Activated T-helper 1 cell treated with anti-CD3 and anti-CD28 coated beads, Interleukin-12 subunit alpha, Interleukin-12 subunit beta, Interleukin-2, Interleukin-4 antibody, amounts not matched to agents 30 ng/mL and 10 ng/mL and 1 ng/mL, durations not matched to agents 14 hours and 24 hours and 36 hours (primary cell): ENCODE data around the gene FUT7. TPM values are rescaled to one million over a fixed set of nuclear protein-coding genes. Genes with fewer than 3 reads are reported as not detected.
"Not testable (repeated sequence)": the region's sequence is repeated elsewhere in the genome, so short reads cannot be mapped to it uniquely, and the experiment has no call there.

Experiments used
- DNase-seq: peaks from one replicate; pipeline ENCODE4 v3.0.0; 2021; ENCODE audit warnings: low spot score
- H3K27ac Mint-ChIP-seq: one replicate; pipeline ENCODE4 v1.8.0; 2021; ENCODE audit warnings: mild to moderate bottlenecking, mixed read lengths
- H3K27me3 Mint-ChIP-seq: one replicate; pipeline ENCODE4 v1.8.0; 2022; ENCODE audit warnings: mild to moderate bottlenecking, moderate library complexity, mixed read lengths; ENCODE audit not compliant: insufficient read depth
- H3K36me3 Mint-ChIP-seq: one replicate; pipeline ENCODE4 v1.8.0; 2021; ENCODE audit warnings: low read depth, mixed read lengths
- H3K4me1 Mint-ChIP-seq: one replicate; pipeline ENCODE4 v1.8.0; 2021; ENCODE audit warnings: low read depth, mixed read lengths
- H3K4me3 Mint-ChIP-seq: one replicate; pipeline ENCODE4 v1.8.0; 2021; ENCODE audit warnings: mild to moderate bottlenecking, moderate library complexity, mixed read lengths
- H3K9me3 Mint-ChIP-seq: one replicate; pipeline ENCODE4 v1.8.0; 2021; ENCODE audit warnings: mixed read lengths
- intact Hi-C: fragments of 100-400 bp; cut with micrococcal nuclease; formaldehyde crosslinking; loops from one replicate; pipeline ENCODE4 v1.15.1; 2024
- total RNA-seq: library from RNA; stranded (reverse); gene quantifications from 2 replicates; pipeline ENCODE4 v1.2.3, GENCODE V29; 2022

Gene FUT7
- total RNA-seq, 1 donor from 2014 or later: 0.16 TPM

DNA sequence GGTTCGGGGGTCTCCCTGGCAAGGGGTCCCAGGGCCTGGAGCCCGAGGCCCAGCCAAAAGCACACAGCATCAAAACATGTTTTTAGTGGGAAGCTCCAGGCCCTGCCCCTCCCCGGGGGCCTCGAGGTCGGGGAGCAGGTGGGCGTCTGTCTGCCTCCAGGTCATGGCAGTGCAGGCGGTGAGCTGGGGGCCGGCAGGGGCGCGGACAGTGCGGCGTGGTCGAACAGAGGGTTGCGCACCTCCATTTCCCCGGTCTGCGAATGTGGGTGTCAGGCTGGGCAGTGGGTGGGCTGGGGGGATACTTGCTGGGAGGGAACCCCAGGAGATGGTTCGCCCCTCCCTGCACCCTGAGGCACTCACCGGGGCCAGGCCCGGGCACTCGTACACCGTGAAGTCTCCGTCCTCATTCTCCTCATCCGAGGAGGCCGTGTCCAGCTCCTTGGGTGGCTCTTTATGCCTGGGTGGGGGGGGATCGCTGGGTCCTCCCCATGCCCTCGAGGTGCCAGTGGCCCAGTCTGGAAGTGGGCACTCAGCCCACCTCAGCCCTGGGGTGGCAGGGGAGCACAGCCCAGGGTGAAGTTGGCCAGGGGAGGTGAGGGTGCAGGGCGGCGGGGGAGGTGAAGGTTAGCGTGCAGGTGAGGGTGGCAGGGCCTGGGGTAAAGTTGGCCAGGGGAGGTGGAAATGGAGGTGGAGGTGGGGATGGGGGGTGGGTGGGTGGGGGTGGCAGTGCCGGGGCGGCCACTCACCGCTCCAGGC is 7.9 kb upstream of the FUT7 start:
- Mint-ChIP-seq H3K4me3 (no peak overlapping the region), H3K4me1 (peaks cover 8% of the 10 kb centered on the region), H3K27ac (no peak overlapping the region), H3K27me3 (peaks cover 1% of the 10 kb centered on the region), H3K9me3 (no peaks in the 10 kb centered on the region), H3K36me3 (peaks cover 2% of the 10 kb centered on the region)
- intact Hi-C loops: no loop called here
- DNase-seq: no peak

DNA sequence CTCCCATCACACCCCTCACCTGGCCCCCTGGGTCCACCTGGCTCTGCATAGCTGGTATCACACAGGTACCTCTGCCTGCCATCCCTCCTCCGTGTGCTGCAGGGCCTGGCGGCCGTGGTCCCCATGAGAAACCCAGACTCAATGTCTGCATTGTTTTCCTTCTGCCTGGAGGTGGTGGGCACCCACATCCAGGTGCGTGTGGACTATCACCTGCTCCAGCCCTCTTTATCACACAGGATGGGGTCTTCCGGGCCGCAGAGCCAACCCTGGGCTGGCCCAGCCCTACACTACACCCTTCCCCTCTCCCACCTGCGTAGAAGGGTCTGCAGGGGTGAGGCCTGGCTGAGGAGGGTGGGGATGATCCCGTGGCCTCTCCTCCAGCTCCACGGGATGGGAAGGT is 7.0 kb upstream of the FUT7 start:
- Mint-ChIP-seq H3K4me3 (no peak overlapping the region), H3K27me3 (peaks cover 1% of the 10 kb centered on the region), H3K4me1 (peaks cover 12% of the 10 kb centered on the region), H3K27ac (no peak overlapping the region), H3K36me3 (peaks cover 2% of the 10 kb centered on the region), H3K9me3 (no peaks in the 10 kb centered on the region)
- intact Hi-C loops: no loop called here
- no peak for DNase-seq

DNA sequence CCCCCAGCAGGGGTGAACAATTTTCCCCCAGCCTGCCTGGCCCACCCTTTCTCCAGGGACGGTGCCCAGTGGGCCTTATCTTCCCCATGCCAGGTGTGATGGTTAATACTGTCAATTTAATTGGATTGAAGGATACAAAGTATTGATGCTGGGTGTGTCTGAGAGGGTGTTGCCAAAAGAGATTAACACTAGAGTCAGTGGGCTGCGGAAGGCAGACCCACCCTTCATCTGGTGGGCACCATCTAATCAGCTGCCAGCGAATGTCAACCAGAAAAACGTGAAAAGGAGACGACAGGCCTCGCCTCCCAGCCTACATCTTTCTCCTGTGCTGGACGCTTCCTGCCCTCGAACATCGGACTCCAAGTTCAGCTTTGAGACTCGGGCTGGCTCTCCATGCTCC is 5.6 kb upstream of the FUT7 start:
- intact Hi-C loops: no loop called here

DNA sequence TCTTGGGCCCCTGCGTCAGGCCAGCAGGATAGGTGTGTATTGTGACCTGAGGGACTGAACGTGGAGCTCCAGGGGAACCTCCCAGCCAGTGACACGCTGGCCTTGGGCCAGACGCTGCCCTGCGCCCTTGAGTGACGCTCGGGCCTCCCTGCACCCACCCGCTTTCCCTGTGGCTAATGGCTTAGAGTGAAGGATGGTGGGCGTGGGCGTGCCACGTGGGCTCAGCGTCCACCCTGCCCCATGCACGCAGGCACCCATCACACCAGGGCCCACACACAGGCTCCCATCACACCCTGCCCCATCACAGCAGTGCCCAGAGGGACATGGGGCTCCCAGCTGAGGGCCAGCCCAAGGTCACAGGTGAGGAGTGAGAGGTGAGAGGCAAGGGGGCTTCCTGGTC is 5.1 kb upstream of the FUT7 start:
- H3K27ac Mint-ChIP-seq: no peak overlapping the region

More for the DNA sequence above, 5.6 kb upstream of the FUT7 start:
- Mint-ChIP-seq H3K36me3 (peaks cover 2% of the 10 kb centered on the region), H3K4me3 (no peak overlapping the region), H3K9me3 (no peaks in the 10 kb centered on the region), H3K27ac (no peak overlapping the region), H3K4me1 (peaks cover 23% of the 10 kb centered on the region), H3K27me3 (no peaks in the 10 kb centered on the region)
- no peak for DNase-seq

DNA sequence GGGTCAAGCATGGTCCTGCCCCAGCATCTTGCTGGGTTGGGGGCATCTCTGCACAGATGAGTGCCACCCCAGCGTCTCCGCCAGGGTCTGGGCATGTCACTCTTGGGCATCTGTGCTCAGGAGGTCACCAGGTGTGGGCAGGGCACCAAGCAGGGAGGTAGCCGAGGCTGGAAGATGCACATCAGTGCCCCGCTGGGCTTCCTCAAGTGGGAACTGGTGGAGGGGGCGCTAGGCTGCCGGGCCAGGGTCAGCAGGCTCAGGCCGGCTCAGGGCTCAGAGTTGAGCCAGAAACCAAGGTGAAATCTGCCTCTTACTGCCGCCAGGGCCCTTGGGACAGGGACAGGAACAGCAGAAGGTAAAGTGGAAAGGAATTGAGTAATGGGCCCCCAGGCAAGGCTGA is 4.0 kb upstream of the FUT7 start:
- no peak overlapping the region for H3K4me3 Mint-ChIP-seq
- H3K36me3 Mint-ChIP-seq: peaks cover 2% of the 10 kb centered on the region
- no peak for DNase-seq
- no peak overlapping the region for H3K27ac Mint-ChIP-seq
- intact Hi-C loops: loop anchor here (1.0 to 2.0 kb wide), 6 partner anchors 32 to 249 kb away; partner anchors contain the start of genes AJM1, EDF1 and PAXX
- no peaks in the 10 kb centered on the region for H3K9me3 Mint-ChIP-seq
- peaks cover 23% of the 10 kb centered on the region for H3K4me1 Mint-ChIP-seq
- H3K27me3 Mint-ChIP-seq: no peaks in the 10 kb centered on the region

More for the DNA sequence above, 5.1 kb upstream of the FUT7 start:
- Mint-ChIP-seq H3K9me3 (no peaks in the 10 kb centered on the region), H3K4me3 (no peak overlapping the region), H3K36me3 (peaks cover 2% of the 10 kb centered on the region), H3K4me1 (peaks cover 23% of the 10 kb centered on the region), H3K27me3 (no peaks in the 10 kb centered on the region)
- DNase-seq: no peak
- intact Hi-C loops: no loop called here

DNA sequence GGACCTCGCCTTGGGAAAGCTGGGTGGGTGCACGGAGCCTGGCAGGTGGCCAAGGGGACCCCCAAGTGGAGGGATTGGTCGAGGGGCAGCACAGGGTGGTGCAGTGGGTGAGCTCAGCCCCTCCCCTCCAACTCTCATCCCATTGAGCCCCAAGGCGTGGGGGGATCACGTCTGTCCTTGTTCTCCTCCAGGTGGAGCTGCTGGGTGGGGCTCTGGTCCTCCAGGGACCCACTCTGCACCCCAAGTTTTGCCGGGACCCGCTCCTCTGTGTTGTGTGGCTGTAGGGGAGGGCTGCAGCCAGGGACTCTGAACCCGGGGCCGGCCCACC is 3.6 kb upstream of the FUT7 start:
- no peaks in the 10 kb centered on the region for H3K9me3 Mint-ChIP-seq
- intact Hi-C loops: loop anchor here (1.0 to 2.0 kb wide), 6 partner anchors 31 to 248 kb away; partner anchors contain the start of genes AJM1, EDF1 and PAXX
- peaks cover 27% of the 10 kb centered on the region for H3K4me1 Mint-ChIP-seq
- no peaks in the 10 kb centered on the region for H3K27me3 Mint-ChIP-seq
- H3K4me3 Mint-ChIP-seq: no peak overlapping the region
- DNase-seq: no peak
- peak overlapping the region; percentile 87 for H3K27ac Mint-ChIP-seq
- H3K36me3 Mint-ChIP-seq: peaks cover 2% of the 10 kb centered on the region

DNA sequence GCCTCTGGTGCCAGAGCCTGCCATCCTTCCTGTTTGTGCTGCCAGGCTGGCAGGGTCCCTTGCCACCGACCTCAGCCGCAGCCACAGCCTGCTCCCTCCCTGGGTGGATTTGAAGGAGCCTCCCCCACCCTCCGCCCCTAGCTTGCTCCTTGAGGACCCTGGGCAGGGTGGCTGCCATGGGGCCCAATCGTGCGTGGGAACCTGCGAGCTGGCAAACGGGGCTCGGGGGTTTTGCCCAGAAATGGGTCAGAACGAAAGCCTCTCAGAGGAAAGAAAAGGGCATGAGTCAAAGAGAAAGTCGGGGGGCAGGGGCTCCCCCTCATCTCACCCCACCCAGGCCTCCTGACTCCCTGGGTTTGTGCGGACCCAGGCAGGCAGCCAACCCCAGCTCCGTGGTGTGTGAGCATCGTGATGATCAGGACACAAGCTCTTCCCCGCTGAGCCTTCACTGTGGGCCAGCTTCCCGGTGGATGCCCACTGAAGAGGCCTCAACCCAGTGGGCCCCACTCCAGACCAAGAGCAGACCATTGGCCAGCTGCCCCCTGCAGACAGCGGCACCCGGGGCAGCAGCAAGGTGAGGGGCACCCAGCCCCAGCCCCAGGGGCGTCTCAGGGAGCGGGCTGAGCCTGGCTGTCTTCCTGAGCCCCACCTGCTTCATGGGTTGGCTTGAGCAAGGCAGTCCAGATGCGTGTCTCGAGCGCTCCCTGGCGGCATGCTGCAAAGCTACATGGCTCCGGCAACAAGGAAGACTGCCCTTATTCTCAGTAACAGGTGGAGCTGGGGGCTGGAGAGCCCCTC is 3.0 kb upstream of the FUT7 start:
- DNase-seq: peak; percentile 79
- Mint-ChIP-seq H3K36me3 (peaks cover 2% of the 10 kb centered on the region), H3K4me1 (peaks cover 29% of the 10 kb centered on the region), H3K4me3 (peak overlapping the region; percentile 67), H3K27me3 (no peaks in the 10 kb centered on the region), H3K9me3 (no peaks in the 10 kb centered on the region), H3K27ac (peak overlapping the region; percentile 87)
- intact Hi-C loops: loop anchor here (1.0 to 2.0 kb wide), 6 partner anchors 31 to 248 kb away; partner anchors contain the start of genes AJM1, EDF1 and PAXX

DNA sequence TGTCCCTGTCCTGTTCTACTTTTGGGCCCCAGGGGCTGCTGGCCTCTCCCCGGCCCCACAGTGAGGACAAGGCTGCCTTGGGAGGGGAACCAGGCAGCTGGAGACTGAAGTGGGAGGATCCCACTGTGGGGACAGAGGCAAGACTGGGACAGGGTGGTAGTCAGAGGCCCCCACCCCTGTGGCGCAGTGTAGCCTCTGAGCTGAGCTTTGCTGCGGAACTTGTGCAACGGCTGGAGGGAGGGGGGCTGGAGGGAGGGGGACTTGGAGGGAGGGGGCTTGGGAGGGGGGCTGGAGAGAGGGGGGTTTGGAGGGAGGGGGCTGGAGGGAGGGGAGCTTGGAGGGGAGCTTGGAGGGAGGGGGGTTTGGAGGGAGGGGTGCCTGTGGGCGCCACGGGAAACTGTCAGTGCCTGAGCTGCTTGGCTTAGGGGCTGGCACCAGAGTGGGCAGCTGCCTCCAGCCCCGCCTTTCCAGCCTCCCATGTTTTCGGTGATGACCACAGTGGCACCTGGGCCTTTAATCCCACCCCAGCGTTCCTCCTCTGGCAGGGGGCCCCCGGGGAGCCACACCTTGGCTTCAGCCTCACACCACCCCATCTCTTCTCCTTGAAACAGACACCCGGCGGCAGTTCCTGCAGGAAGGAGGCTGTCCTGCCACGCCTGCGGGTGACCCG is 2.3 kb upstream of the FUT7 start:
- Mint-ChIP-seq H3K4me3 (peak overlapping the region; percentile 67), H3K9me3 (no peaks in the 10 kb centered on the region), H3K4me1 (peaks cover 36% of the 10 kb centered on the region), H3K36me3 (peaks cover 2% of the 10 kb centered on the region), H3K27ac (peak overlapping the region; percentile 87), H3K27me3 (no peaks in the 10 kb centered on the region)
- intact Hi-C loops: loop anchor here (2.0 kb wide), 3 partner anchors 33 to 191 kb away; partner anchors contain the start of genes AJM1 and PAXX
- no peak for DNase-seq

DNA sequence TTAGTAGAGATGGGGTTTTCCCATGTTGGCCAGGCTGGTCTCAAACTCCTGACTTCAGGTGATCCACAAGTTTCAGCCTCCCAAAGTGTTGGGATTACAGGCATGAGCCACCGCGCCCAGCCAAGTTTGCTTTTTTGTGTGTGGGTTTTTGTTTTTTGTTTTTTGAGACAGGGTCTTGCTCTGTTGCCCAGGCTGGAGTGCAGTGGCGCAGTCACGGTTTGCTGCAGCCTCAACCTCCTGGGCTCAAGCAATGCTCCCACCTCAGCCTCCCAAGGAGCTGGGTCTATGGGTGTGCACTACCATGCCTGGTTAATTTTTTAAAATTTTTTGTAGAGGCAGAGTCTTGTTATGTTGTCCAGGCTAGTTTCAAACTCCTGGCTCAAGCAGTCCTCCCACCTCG is 1.6 kb upstream of the FUT7 start:
- intact Hi-C loops, H3K9me3 Mint-ChIP-seq, DNase-seq, H3K4me3 Mint-ChIP-seq, H3K27ac Mint-ChIP-seq, H3K36me3 Mint-ChIP-seq, H3K27me3 Mint-ChIP-seq: not testable (repeated sequence)
- peaks cover 41% of the 10 kb centered on the region for H3K4me1 Mint-ChIP-seq

DNA sequence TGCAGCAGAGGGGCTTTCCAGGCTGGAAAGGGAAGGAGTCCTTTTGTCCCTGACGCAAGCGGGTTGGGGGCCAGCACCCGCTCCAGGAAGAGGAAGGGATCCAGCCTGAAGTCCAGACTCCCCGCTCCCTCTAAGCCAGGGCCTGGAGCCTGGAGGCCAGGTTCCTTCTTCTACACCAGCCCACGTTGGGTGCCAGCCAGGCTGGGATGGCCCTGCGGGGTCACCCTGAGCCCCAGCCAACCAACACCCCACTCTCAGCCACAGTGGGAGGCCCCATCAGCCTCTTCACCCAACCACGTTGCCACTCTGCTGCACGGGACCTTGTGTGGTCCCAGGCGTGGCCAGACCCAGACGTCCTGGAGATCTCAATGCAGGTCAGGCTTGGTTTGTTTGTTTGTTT is 970 bp upstream of the FUT7 start:
- no peaks in the 10 kb centered on the region for H3K27me3 Mint-ChIP-seq
- H3K36me3 Mint-ChIP-seq: no peaks in the 10 kb centered on the region
- H3K4me1 Mint-ChIP-seq: peaks cover 41% of the 10 kb centered on the region
- no peak overlapping the region for H3K4me3 Mint-ChIP-seq
- no peak overlapping the region for H3K27ac Mint-ChIP-seq
- DNase-seq: no peak
- intact Hi-C loops: no loop called here
- no peaks in the 10 kb centered on the region for H3K9me3 Mint-ChIP-seq

DNA sequence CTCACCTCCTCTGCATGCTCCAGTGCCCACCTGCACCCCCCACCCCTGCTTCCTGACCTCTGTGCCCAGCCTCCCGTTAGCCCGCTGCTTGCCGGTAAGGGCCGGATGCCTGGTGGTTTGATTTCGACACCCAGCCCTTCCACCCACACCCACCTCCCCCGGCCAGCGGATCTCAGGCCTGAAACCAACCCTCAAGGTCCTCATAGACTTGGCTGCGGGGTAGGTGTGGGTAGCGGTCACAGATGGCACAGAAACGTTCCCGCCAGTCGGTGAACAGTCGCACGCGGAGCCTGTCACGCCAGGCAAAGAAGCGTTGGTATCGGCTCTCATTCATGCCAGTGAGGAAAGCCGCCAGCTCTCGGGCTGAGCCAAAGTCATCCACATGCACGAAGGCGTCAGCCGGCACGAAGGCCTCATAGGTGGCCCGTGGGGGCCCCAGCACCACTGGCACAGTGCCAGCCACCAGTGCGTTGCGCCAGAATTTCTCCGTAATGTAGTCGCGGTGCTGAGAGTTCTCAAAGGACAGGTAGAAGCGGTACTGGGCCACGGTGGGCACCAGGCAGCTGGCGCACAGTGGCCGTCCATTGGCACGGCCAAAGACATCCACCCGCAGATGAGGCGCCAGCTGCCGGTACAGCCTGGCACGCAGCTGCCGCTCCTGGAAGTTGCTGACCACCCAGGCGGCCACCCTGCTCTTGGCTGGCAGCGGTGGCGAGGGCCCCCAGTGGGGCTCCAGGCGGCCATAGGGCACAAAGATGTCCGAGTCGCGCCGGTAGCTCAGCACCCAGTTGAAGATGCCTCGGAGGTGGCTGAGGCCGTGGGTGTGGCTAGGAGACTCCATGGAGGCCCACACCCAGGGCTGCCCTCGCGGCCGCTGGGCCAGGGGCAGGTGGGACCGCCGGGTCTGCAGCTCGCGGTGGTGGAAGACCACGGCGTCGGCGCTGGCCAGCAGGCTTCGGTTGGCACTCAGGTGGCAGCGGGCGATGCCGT is 1.1 kb downstream of the FUT7 start:
- intact Hi-C loops: no loop called here
- no peak for DNase-seq
- H3K4me1 Mint-ChIP-seq: peaks cover 41% of the 10 kb centered on the region
- no peaks in the 10 kb centered on the region for H3K27me3 Mint-ChIP-seq
- H3K9me3 Mint-ChIP-seq: no peaks in the 10 kb centered on the region
- no peak overlapping the region for H3K27ac Mint-ChIP-seq
- peak overlapping the region; percentile 60 for H3K4me3 Mint-ChIP-seq
- no peaks in the 10 kb centered on the region for H3K36me3 Mint-ChIP-seq

DNA sequence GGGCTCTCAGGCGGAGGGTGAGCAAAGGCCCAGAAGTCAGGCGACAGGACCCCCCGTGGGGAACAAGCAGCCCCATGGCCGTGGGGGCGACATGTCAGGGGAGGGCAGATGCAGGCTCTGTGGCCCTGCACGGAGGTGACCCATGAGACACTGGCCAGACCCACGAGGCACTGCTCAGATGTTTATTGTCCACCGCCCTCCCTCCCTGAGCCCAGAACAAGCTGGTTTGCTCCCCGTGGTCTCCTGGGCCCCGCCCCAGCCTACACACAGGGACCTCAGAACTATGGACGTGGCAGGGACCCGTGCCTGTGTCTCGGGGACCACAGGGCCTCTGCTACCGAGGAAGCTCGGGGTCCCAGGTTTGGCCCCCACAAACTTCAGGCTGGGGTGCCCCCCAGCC is 1.9 kb downstream of the FUT7 start:
- Mint-ChIP-seq H3K36me3 (no peaks in the 10 kb centered on the region), H3K4me3 (no peak overlapping the region), H3K27me3 (no peaks in the 10 kb centered on the region), H3K9me3 (no peaks in the 10 kb centered on the region), H3K27ac (no peak overlapping the region), H3K4me1 (peaks cover 37% of the 10 kb centered on the region)
- intact Hi-C loops: no loop called here
- no peak for DNase-seq
